ENCODE measurements around the gene SH3RF3. TPM values are rescaled to one million over a fixed set of nuclear protein-coding genes. Genes with fewer than 3 reads are reported as not detected.

SH3RF3 gene
- total and polyA plus RNA-seq, 9 of the 15 experiments (the other 6 are each of a cell fraction or from before 2014, with no cell fraction given), result 0.02 TPM; not detected in 8

GRCh38 chr2:109244750-109245382 lies 115.9 kb downstream of the SH3RF3 start:
- ATAC-seq (no peak), DNase-seq (ENCODE audit: extremely low read depth in 1 of 4, low spot score in 3 of 4) (no peak), FAIRE-seq (no peak)
- in situ Hi-C loops (cut with MboI) (no loop called here), intact Hi-C loops (cut with micrococcal nuclease) (no loop called here)
- ChIA-PET CTCF (ENCODE audit: low intra/inter-chr PET ratio) (no interaction called here), POLR2A (interaction anchor here (0.5 to 1.3 kb wide), 4 partner anchors 12 to 183 kb away, joined by 3 to 5 read pairs (median 4); no protein-coding TSS in a partner anchor)
- TF ChIP-seq STAT6 (CRISPR knock-in tag; IDR thresholded peaks at IDR 0.05), result no peak
- TF ChIP-seq HMG20A (CRISPR knock-in tag; conservative IDR thresholded peaks at IDR 0.05), result no peak
- no peak for TF ChIP-seq RCOR1 (IDR thresholded peaks at IDR 0.05; ENCODE audit: borderline replicate concordance in 1 of 2, low read depth in 2 of 2, low read length in 2 of 2)
- TF ChIP-seq CBX3 (IDR thresholded peaks at IDR 0.05; ENCODE audit: borderline replicate concordance in 1 of 2, low read length in 2 of 2), result no peak
- TF ChIP-seq RBBP5 (IDR thresholded peaks at IDR 0.05; ENCODE audit: borderline replicate concordance, insufficient read depth, low read length, poor library complexity, severe bottlenecking), result no peak
- TF ChIP-seq ZNF518B (CRISPR knock-in tag; IDR thresholded peaks at IDR 0.05), result no peak
- TF ChIP-seq ZNF639 (CRISPR knock-in tag; conservative IDR thresholded peaks at IDR 0.05 in 1 of 2, IDR thresholded peaks at IDR 0.05 in 1 of 2), result no peak
- TF ChIP-seq PTBP1 (IDR thresholded peaks at IDR 0.05; ENCODE audit: low read depth, low read length), result no peak
- H4K20me1 ChIP-seq (replicated peaks; ENCODE audit: control insufficient read depth, insufficient read depth, low read length), result no peaks in the 10 kb centered on the region; the same call in 1 of the 2 replicates
- BruUV-seq (replicated peaks), result no TSS peak
- H2AFZ ChIP-seq (ENCODE audit: low read depth, low read length), result no peak overlapping the region
- no peaks in the 10 kb centered on the region for H3K9me1 ChIP-seq (ENCODE audit: control insufficient read depth, insufficient read depth, low read length)
- no peak overlapping the region for H3K27ac ChIP-seq (ENCODE audit: extremely low read depth, low read depth, low read length)
- H3K36me3 ChIP-seq (ENCODE audit: control insufficient read depth, insufficient read depth, low read length), result no peaks in the 10 kb centered on the region
- H3K9ac ChIP-seq (ENCODE audit: insufficient read depth in 1 of 2, low read depth in 2 of 2, low read length in 2 of 2), result no peak overlapping the region
- H3K4me3 ChIP-seq, result no peak overlapping the region
- 10% methylated on average over 4 of the region's 4 CpGs for WGBS (ENCODE audit: insufficient coverage, low coverage, missing lambda C conversion rate)
- peaks cover 16 to 44% of the 10 kb centered on the region in 2 experiments; a peak in 3 of 5 replicates for H3K27me3 ChIP-seq (ENCODE audit: control insufficient read depth in 2 of 2, insufficient read depth in 2 of 2, low read length in 2 of 2)
- H3K4me1 ChIP-seq (replicated peaks in 1 of 2; ENCODE audit: control insufficient read depth in 2 of 2, insufficient read depth in 2 of 2, low read length in 2 of 2), result no peaks in the 10 kb centered on the region
- no peak overlapping the region for H3K4me2 ChIP-seq (ENCODE audit: insufficient read depth, low read length)
- H3K9me3 ChIP-seq (replicated peaks; ENCODE audit: control insufficient read depth, insufficient read depth, low read depth, low read length), result no peaks in the 10 kb centered on the region
- H3K79me2 ChIP-seq (ENCODE audit: control insufficient read depth, insufficient read depth, low read length), result no peaks in the 10 kb centered on the region
